Measurements from ENCODE around the gene SHC4.

DNA sequence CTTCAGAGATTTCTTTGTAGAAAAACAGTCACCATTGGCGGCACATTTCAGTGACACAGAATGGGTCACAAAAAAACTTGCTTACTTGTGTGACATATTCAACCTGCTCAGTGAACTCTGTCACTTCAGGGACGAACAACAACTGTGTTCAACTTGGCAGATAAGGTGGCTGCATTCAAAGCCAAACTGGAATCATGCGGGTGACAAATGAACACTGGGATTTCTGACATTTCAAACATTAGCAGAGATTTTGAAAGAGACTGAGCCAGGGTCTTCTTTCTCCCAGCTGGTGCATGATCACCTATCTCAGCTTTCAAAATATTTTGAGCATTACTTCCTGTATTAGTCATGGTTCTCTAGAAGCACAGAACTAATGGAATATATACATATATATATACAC is 87.7 kb downstream of the SHC4 start:
- TF ChIP-seq ZNF274 (IDR thresholded peaks at IDR 0.05; ENCODE audit: low read depth, low read length) (no peak), YY1 (IDR thresholded peaks at IDR 0.05; ENCODE audit: insufficient read depth, insufficient read length) (no peak), SUZ12 (IDR thresholded peaks at IDR 0.05; ENCODE audit: extremely low read depth, insufficient read depth, insufficient read length) (no peak)
